ENCODE data around the gene SRRM5.
"Not testable (repeated sequence)": the region's sequence is repeated elsewhere in the genome, so short reads cannot be mapped to it uniquely, and the experiment has no call there.

Gene SRRM5

GRCh38 chr19:43611788-43612187 lies at the start of gene SRRM5:
TSS of gene SRRM5 (plus strand) at chr19:43612088. CDS start at chr19:43612122, 34 bp downstream.
- no peak for DNase-seq (ENCODE audit: low read depth, low spot score)

- DNase-seq (ENCODE audit: low read depth, low spot score) = no peak
Measured at GRCh38 chr19:43562226-43562697, 49.6 kb upstream of the SRRM5 start.

GRCh38 chr19:43562698-43563241 lies 49.1 kb upstream of the SRRM5 start:
- peak; percentile 70 for DNase-seq (ENCODE audit: low read depth, low spot score)

GRCh38 chr19:43563816-43564457 lies 48.0 kb upstream of the SRRM5 start:
- DNase-seq (ENCODE audit: low read depth, low spot score) = no peak

GRCh38 chr19:43564800-43565199 lies 47.1 kb upstream of the SRRM5 start:
- DNase-seq (ENCODE audit: low read depth, low spot score) = no peak

GRCh38 chr19:43569657-43570056 lies 42.2 kb upstream of the SRRM5 start:
- no peak for DNase-seq (ENCODE audit: low read depth, low spot score)

- DNase-seq (ENCODE audit: low read depth, low spot score) = no peak
Measured at GRCh38 chr19:43570174-43570791, 41.6 kb upstream of the SRRM5 start.

GRCh38 chr19:43572171-43572588 lies 39.7 kb upstream of the SRRM5 start:
- DNase-seq (ENCODE audit: low read depth, low spot score) = no peak

- DNase-seq (ENCODE audit: low read depth, low spot score) = peak; percentile 63
Measured at GRCh38 chr19:43574424-43575155, 37.3 kb upstream of the SRRM5 start.

GRCh38 chr19:43575156-43575950 lies 36.5 kb upstream of the SRRM5 start, which contains the start of the genes PINLYP and XRCC1:
TSS of gene PINLYP (plus strand) at chr19:43575801. CDS start at chr19:43577192, 1,391 bp downstream.
TSS of gene XRCC1 (minus strand) at chr19:43575527. CDS start at chr19:43575458, 69 bp downstream.
- peak; percentile 99 for DNase-seq (ENCODE audit: low read depth, low spot score)

- DNase-seq (ENCODE audit: low read depth, low spot score) = no peak
Measured at GRCh38 chr19:43575955-43576878, 35.7 kb upstream of the SRRM5 start.

GRCh38 chr19:43578787-43579186 lies 33.1 kb upstream of the SRRM5 start:
- DNase-seq (ENCODE audit: low read depth, low spot score) = no peak

GRCh38 chr19:43581467-43581866 lies 30.4 kb upstream of the SRRM5 start:
- no peak for DNase-seq (ENCODE audit: low read depth, low spot score)

- no peak for DNase-seq (ENCODE audit: low read depth, low spot score)
Measured at GRCh38 chr19:43582495-43582894, 29.4 kb upstream of the SRRM5 start.

GRCh38 chr19:43584484-43584883 lies 27.4 kb upstream of the SRRM5 start:
- DNase-seq (ENCODE audit: low read depth, low spot score) = no peak

GRCh38 chr19:43586346-43586745 lies 25.5 kb upstream of the SRRM5 start:
- DNase-seq (ENCODE audit: low read depth, low spot score) = no peak

GRCh38 chr19:43587029-43587428 lies 24.9 kb upstream of the SRRM5 start:
- DNase-seq (ENCODE audit: low read depth, low spot score) = not testable (repeated sequence)

GRCh38 chr19:43589277-43589676 lies 22.6 kb upstream of the SRRM5 start:
- no peak for DNase-seq (ENCODE audit: low read depth, low spot score)

- DNase-seq (ENCODE audit: low read depth, low spot score) = no peak
Measured at GRCh38 chr19:43589678-43590077, 22.2 kb upstream of the SRRM5 start.

Data from astrocyte of the hippocampus (primary cell).